Activated CD4-positive, alpha-beta T cell treated with anti-CD3 and anti-CD28 coated beads, Interleukin-2, amount 50 U/mL, for 24 hours (primary cell): ENCODE data around the gene MAPKAPK5.
"Not testable (repeated sequence)": the region's sequence is repeated elsewhere in the genome, so short reads cannot be mapped to it uniquely, and the experiment has no call there.

Source experiments
- DNase-seq, 2 donors: peaks; one replicate each; pipeline ENCODE4 v3.0.0-alpha.2; 2020; ENCODE audit warnings: low read depth in 1 of 2, low spot score in 1 of 2

MAPKAPK5 gene

GRCh38 chr12:111827907-111828306 lies 14.1 kb upstream of the MAPKAPK5 start:
- no peak for DNase-seq

GRCh38 chr12:111828338-111828979 lies 13.6 kb upstream of the MAPKAPK5 start:
- no peak for DNase-seq

DNA sequence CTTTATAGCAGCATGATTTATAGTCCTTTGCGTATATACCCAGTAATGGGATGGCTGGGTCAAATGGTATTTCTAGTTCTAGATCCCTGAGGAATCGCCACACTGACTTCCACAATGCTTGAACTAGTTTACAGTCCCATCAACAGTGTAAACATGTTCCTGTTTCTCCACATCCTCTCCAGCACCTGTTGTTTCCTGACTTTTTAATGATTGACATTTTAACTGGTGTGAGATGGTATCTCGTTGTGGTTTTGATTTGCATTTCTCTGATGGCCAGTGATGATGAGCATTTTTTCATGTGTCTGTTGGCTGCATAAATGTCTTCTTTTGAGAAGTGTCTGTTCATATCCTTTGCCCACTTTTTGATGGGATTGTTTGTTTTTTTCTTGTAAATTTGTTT lies 12.4 kb upstream of the MAPKAPK5 start:
- DNase-seq, result not testable (repeated sequence)

- DNase-seq, result not testable (repeated sequence)
Measured at GRCh38 chr12:111834740-111835386, 7.2 kb upstream of the MAPKAPK5 start.

- DNase-seq, result not testable (repeated sequence)
Measured at GRCh38 chr12:111835531-111836181, 6.4 kb upstream of the MAPKAPK5 start.

DNA sequence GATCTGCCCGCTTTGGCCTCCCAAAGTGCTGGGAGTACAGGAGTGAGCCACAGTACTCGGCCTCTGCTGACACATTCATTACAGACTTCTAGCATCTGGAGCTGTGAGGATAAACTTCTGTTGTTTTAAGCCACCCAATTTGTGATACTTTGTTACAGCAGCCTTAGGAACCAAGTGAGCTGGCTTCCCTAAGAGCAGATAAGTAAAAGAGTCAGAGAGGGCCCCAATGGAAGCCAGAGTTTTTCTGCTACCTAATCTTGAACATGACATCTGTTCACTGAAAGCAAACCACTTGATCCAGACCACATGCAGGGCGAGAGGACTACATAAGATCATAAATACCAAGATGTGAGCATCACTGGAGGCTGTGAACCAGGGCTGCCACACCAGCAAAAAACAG lies 3.7 kb upstream of the MAPKAPK5 start:
- DNase-seq, result no peak

DNA sequence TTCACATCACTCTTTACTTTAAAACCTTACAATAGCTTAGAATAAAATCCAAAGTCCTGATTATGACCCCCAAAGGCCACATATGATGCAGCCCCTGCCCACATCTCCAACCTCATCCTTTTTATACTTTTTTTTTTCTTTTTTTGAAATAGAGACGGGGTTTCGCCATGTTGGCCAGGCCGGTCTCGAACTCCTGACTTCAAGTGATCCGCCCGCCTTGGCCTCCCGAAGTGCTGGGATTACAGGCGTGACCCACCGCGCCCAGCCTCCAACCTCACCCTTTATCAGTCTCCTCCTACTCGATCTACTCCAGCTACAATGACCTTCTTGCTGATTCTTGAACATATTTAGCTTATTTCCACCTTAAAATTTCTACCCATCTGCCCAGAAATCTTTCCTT lies 1.2 kb upstream of the MAPKAPK5 start:
- no peak for DNase-seq

DNA sequence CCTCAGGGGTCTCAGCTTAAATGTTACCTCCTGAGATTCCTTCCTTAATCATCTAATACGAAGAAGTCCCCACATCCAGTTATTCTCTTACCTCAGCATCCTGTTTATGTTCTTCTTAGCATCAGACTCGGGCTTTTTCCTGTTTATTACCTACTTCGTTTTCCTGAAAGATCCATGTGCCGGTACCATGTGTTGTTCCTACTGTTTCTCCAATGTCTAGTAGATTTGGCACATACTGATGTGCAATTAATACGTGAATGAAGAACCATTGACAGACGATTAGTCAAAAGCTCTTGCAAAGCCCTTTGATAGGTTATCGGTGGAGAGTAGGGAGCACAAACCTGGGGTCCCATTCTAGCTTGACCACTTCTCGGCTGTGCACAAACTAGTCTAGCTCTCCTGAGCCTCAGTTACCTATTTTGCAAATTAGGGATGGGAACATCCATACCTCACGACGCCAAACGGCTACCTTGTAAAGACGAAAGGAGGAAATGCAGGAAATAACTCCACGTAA lies 735 bp upstream of the MAPKAPK5 start:
- DNase-seq, result no peak

- peak; percentile 14 to 33 for DNase-seq
Measured at GRCh38 chr12:111842556-111843396, 748 bp downstream of the MAPKAPK5 start.

- DNase-seq, result no peak
Measured at GRCh38 chr12:111846016-111846415, 4.0 kb downstream of the MAPKAPK5 start.

DNA sequence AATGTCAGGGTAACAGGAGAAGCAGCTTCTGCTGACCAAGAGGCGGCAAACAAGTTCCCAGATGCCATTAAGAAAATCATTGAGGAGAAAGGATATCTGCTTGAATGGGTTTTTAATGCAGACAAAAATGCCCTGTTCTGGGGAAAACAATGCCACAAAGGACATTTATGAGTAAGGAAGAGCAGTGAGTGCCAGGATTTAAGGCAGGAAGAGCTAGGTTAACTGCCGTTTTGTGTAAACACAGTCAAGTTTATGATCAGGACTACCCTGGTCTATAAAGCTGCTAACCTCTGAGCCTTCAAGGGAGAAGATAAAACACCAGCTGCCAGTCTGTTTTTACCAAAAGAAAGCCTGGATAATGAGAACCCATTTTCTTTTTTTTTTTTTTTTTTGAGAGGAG lies 8.5 kb downstream of the MAPKAPK5 start:
- DNase-seq, result no peak

DNA sequence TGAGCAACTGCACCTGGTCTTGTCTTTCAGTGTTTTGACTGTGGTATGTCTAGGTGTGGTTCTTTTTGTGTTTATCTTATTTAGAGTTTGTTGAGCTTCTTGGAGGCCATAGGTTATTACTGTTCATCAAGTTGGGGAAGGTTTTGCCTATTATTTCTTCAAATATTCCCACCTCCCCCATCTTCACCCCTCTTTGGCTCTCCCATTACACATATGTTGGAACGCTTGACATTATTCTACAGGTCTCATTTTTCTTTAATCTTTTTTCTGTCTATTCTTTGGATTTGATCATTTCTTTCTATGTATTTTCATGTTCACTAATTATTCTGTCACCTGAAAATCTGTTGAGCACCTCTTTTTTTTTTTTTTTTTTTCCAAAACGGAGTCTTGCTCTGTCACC lies 16.2 kb downstream of the MAPKAPK5 start:
- no peak for DNase-seq

DNA sequence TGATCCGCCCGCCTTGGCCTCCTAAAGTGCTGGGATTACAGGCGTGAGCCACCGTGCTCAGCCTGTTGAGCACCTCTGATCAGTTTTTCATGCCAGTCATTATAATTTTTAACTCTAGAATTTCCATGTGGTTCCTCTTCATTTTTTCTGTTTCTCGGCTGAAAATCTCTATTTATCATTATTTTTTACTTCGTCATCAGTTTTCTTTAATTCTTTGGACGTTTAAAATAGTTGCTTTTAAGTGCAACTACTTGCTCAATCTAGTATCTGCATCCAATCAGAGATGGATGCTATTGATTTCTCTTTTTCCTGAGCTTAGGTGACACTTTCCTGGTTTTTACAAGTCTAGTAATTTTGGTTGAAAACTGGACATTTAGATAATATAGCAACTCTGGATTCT lies 16.8 kb downstream of the MAPKAPK5 start:
- DNase-seq, result no peak

DNA sequence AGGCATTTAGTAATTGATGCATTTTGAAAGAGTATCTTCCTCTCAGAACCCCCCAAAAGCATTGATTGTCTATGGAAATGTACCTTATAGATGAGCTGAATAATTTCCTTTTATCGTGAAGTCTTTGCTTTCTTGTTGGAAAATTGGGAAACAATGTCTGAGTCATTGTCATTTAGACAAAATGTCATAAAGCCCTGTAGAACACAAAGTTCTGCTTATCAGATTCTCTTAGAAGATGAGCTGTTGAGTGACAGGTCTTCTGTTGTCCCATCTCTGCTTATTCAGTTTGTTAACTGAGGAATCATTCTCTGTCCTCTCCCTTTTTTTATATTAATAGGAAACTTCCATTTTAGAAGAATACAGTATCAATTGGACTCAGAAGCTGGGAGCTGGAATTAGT lies 22.9 kb downstream of the MAPKAPK5 start:
- DNase-seq, result no peak

DNA sequence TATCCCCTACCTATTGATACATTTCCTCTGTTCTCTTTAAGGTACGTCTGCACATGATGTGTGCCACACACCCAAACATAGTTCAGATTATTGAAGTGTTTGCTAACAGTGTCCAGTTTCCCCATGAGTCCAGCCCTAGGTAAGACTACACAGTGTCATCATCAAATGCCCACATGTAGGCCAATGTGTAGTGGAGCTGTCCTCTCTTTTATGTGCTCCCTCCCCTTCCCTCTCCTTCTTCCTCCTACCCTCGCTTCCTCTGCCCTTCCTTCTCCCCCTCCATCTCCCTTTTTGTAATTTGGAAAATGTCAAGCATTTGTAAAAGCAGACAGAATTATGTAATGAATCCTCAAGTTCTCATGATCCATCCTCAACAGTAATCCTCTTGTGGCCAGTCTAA lies 25.5 kb downstream of the MAPKAPK5 start:
- no peak for DNase-seq

DNA sequence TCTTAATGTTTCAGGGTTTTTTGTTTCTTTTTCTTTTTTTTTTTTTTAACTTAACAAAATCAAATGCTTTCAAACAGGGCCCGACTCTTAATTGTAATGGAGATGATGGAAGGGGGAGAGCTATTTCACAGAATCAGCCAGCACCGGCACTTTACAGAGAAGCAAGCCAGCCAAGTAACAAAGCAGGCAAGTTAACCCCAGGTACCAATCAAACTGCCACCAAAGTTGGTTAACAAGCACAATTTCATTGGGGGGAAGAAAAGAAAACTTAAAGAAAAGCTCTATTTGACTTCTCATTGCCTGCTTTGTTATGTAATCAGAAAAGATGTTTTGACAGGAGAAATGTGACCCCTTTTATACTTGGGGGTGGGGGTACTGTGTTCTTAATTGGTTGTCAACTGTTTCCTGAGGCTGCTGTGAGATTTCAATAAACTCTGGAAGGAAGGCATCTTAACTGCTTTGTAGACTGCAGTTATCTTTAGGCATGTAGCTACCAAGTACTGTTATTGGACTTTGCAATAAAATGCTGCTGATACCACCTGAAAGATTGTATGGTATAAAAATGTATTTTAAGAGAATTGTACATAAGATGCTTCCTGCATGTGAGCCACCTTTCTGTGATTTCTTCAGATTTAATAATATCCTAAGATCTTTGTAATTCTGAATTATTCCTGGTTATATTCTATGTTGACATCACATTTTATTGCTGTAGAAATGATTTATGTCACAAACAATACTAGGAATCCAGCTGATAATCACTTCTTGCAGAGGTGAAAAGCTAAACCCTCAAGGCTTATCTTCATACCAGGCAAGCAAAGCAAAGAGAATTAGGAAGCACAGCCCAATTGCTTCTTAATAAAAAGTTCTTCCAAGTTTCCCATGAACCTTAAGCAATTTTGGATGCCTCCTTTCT lies 26.9 kb downstream of the MAPKAPK5 start:
- DNase-seq, result no peak

DNA sequence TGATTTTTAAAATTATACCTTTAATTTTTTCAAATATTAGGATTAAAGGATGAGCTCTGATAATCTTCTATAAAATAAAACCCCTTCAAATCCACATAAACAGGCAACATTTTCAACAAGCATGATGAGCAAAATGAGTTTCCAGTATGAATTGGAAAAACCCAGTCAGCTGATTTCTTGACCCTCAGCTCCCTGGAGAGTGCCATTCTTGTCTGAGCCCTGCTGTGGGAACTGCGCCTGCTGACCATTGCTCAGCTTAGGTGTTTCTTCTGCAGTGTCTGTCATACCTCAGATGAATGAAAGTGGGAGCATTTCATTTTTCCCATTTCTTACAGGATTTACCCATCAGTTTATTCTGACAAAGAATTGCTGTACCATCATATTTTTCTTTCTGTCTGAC lies 27.6 kb downstream of the MAPKAPK5 start:
- no peak for DNase-seq

DNA sequence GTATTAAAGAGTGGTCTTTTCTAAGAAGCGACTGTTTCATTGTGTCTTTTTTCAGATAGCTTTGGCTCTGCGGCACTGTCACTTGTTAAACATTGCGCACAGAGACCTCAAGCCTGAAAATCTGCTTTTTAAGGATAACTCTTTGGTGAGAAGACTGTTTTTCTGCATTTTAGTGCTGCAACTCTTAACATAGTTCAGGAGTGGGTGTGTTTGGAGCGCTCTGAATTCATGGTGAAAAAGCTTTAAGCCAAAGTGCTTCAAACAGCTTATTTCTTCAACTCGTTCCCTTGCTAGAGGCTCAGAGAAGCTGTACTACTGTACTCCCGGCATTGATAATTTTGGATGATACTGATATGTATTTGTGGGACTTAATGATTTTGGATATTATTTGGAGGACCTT lies 28.2 kb downstream of the MAPKAPK5 start:
- no peak for DNase-seq

GRCh38 chr12:111870706-111871105 lies 28.7 kb downstream of the MAPKAPK5 start:
- DNase-seq, result no peak

- no peak for DNase-seq
Measured at GRCh38 chr12:111873113-111873512, 31.1 kb downstream of the MAPKAPK5 start.
